IMR-90 (cell line): ENCODE data around the gene SNX7. TPM values are rescaled to one million over a fixed set of nuclear protein-coding genes. Genes with fewer than 3 reads are reported as not detected.

ENCODE experiments used
- ATAC-seq: fragments of 200-7000 bp; cut with Tn5 transposase; 2 replicates; pipeline ENCODE4 v1.9.1; 2020; ENCODE audit warnings: low read depth, mild to moderate bottlenecking, moderate library complexity
- BruUV-seq: library from RNA; stranded (reverse); fragments of 400-500 nt; replicated peaks from 2 replicates; lab custom pipeline; 2021; lab: Mats Ljungman, UMichigan
- CTCF ChIA-PET: fragments of 300-600 bp; formaldehyde crosslinking; extraction: SDS; loops from one replicate; lab custom pipeline; 2021; ENCODE audit warnings: antibody characterized with exemption; lab: Yijun Ruan, JAX
- POLR2A ChIA-PET: fragments of 300-600 bp; sonication (Branson Sonifier 250); formaldehyde crosslinking; loops from one replicate; lab custom pipeline; 2022; ENCODE audit warnings: antibody characterized with exemption; ENCODE audit not compliant: unreplicated experiment; lab: Charles Lee
- DNase-seq: peaks from one replicate; pipeline ENCODE4 v3.0.0; 2013
- H2AFZ ChIP-seq: replicated peaks from 2 replicates; pipeline ENCODE3; 2013; ENCODE audit warnings: low read length, mild to moderate bottlenecking; ENCODE audit not compliant: poor library complexity
- H2AK5ac ChIP-seq: 2 replicates; pipeline ENCODE4 v1.6.1; 2013; ENCODE audit warnings: low read depth, low read length, inconsistent platforms
- H2AK9ac ChIP-seq: replicated peaks from 2 replicates; pipeline ENCODE3; 2013; ENCODE audit warnings: mild to moderate bottlenecking, low read depth, low read length, moderate library complexity; ENCODE audit not compliant: poor library complexity
- H2BK120ac ChIP-seq: 2 replicates; pipeline ENCODE4 v1.6.1; 2013; ENCODE audit warnings: low read depth, low read length, inconsistent platforms
- H2BK15ac ChIP-seq: 3 replicates; pipeline ENCODE4 v1.6.1; 2013; ENCODE audit warnings: low read depth, low read length, inconsistent platforms
- H2BK20ac ChIP-seq: 2 replicates; pipeline ENCODE4 v1.6.1; 2013; ENCODE audit warnings: low read depth, mild to moderate bottlenecking, inconsistent platforms, low read length, moderate library complexity
- H2BK5ac ChIP-seq: 2 replicates; pipeline ENCODE4 v1.6.1; 2013; ENCODE audit warnings: mild to moderate bottlenecking, low read depth, low read length, inconsistent platforms; ENCODE audit not compliant: poor library complexity, severe bottlenecking
- H3K14ac ChIP-seq: replicated peaks from 2 replicates; pipeline ENCODE4 v1.6.1; 2013; ENCODE audit warnings: low read depth, low read length, inconsistent platforms
- H3K18ac ChIP-seq: 2 replicates; pipeline ENCODE4 v1.6.1; 2013; ENCODE audit warnings: low read depth, low read length, control low read depth
- H3K23ac ChIP-seq: 2 replicates; pipeline ENCODE4 v1.6.1; 2013; ENCODE audit warnings: low read depth, low read length, inconsistent platforms
- H3K27ac ChIP-seq: 2 replicates; pipeline ENCODE4 v1.5.1; 2013; ENCODE audit warnings: mild to moderate bottlenecking, control low read depth, low read length; ENCODE audit not compliant: insufficient read depth
- H3K27me3 ChIP-seq: 2 replicates; pipeline ENCODE4 v1.6.1; 2013; ENCODE audit warnings: low read length; ENCODE audit not compliant: control insufficient read depth, insufficient read depth
- H3K36me3 ChIP-seq: 2 replicates; pipeline ENCODE4 v1.6.1; 2013; ENCODE audit warnings: low read length, mixed read lengths; ENCODE audit not compliant: control insufficient read depth, insufficient read depth
- H3K4ac ChIP-seq: 2 replicates; pipeline ENCODE4 v1.6.1; 2013; ENCODE audit warnings: low read depth, low read length, inconsistent platforms
- H3K4me1 ChIP-seq: 2 replicates; pipeline ENCODE4 v1.6.1; 2013; ENCODE audit warnings: low read length, mixed read lengths; ENCODE audit not compliant: control insufficient read depth, insufficient read depth
- H3K4me2 ChIP-seq: 2 replicates; pipeline ENCODE4 v1.6.1; 2013; ENCODE audit warnings: low read depth, mild to moderate bottlenecking, control low read depth, low read length, moderate library complexity
- H3K4me3 ChIP-seq: 2 replicates; pipeline ENCODE4 v1.5.1; 2013; ENCODE audit warnings: low read depth, mild to moderate bottlenecking, control low read depth, low read length, moderate library complexity; ENCODE audit not compliant: insufficient read depth
- H3K56ac ChIP-seq: 2 replicates; pipeline ENCODE4 v1.6.1; 2013; ENCODE audit warnings: low read length, inconsistent platforms; ENCODE audit not compliant: insufficient read depth; ENCODE audit errors: extremely low read depth
- H3K79me1 ChIP-seq, 2 experiments: 2 replicates each; pipeline ENCODE4 v1.6.1; 2013; ENCODE audit warnings: low read length in 2 of 2, inconsistent platforms in 1 of 2, low read depth in 1 of 2
- H3K9ac ChIP-seq: 2 replicates; pipeline ENCODE4 v1.6.1; 2013; ENCODE audit warnings: low read depth, low read length, control low read depth
- H3K9me1 ChIP-seq: 2 replicates; pipeline ENCODE4 v1.6.1; 2013; ENCODE audit warnings: low read length, inconsistent platforms; ENCODE audit not compliant: insufficient read depth
- H3K9me3 ChIP-seq: 2 replicates; pipeline ENCODE4 v1.6.1; 2013; ENCODE audit warnings: low read length; ENCODE audit not compliant: control insufficient read depth, insufficient read depth
- H4K20me1 ChIP-seq: 2 replicates; pipeline ENCODE4 v1.6.1; 2013; ENCODE audit warnings: low read length, inconsistent platforms; ENCODE audit not compliant: insufficient read depth
- H4K5ac ChIP-seq: 2 replicates; pipeline ENCODE4 v1.6.1; 2013; ENCODE audit warnings: mild to moderate bottlenecking, low read depth, low read length, control low read depth
- H4K8ac ChIP-seq, 2 experiments: 2 replicates each; pipeline ENCODE4 v1.6.1; 2013; ENCODE audit warnings: low read depth in 2 of 2, low read length in 2 of 2, control low read depth in 1 of 2, inconsistent platforms in 1 of 2
- H4K91ac ChIP-seq: 2 replicates; pipeline ENCODE4 v1.6.1; 2013; ENCODE audit warnings: low read depth, low read length, inconsistent platforms; ENCODE audit not compliant: insufficient read depth
- BHLHE40 ChIP-seq: fragments of 150-350 bp; IDR thresholded peaks from 2 replicates; pipeline ENCODE4 v1.6.1; 2016; ENCODE audit warnings: mild to moderate bottlenecking, low read depth, low read length
- CEBPB ChIP-seq: IDR thresholded peaks from 2 replicates; pipeline ENCODE4 v1.6.1; 2012; ENCODE audit warnings: low read depth, low read length, improper control_type of control experiment
- CHD1 ChIP-seq: IDR thresholded peaks from 2 replicates; pipeline ENCODE4 v1.6.1; 2012; ENCODE audit warnings: low read depth, low read length, improper control_type of control experiment
- FOS ChIP-seq: fragments of 150-350 bp; IDR thresholded peaks from 2 replicates; pipeline ENCODE4 v1.6.1; 2016; ENCODE audit warnings: low read depth, low read length
- MAFK ChIP-seq: IDR thresholded peaks from 2 replicates; pipeline ENCODE4 v1.6.1; 2012; ENCODE audit warnings: low read depth, low read length, improper control_type of control experiment
- MAZ ChIP-seq: IDR thresholded peaks from 2 replicates; pipeline ENCODE4 v1.6.1; 2012; ENCODE audit warnings: low read depth, mild to moderate bottlenecking, low read length, improper control_type of control experiment, moderate library complexity, borderline replicate concordance
- MXI1 ChIP-seq: IDR thresholded peaks from 2 replicates; pipeline ENCODE4 v1.6.1; 2012; ENCODE audit warnings: low read depth, mild to moderate bottlenecking, low read length, moderate library complexity, borderline replicate concordance
- NFE2L2 ChIP-seq: fragments of 150-350 bp; IDR thresholded peaks from 2 replicates; pipeline ENCODE4 v1.6.1; 2016; ENCODE audit warnings: low read depth, mild to moderate bottlenecking, low read length
- POLR2A ChIP-seq: IDR thresholded peaks from 2 replicates; pipeline ENCODE4 v1.6.1; 2012; ENCODE audit warnings: mild to moderate bottlenecking, low read depth, low read length
- RAD21 ChIP-seq: IDR thresholded peaks from 2 replicates; pipeline ENCODE4 v1.6.1; 2012; ENCODE audit warnings: low read length, improper control_type of control experiment
- RCOR1 ChIP-seq: IDR thresholded peaks from 2 replicates; pipeline ENCODE4 v1.6.1; 2012; ENCODE audit warnings: mild to moderate bottlenecking, low read length, improper control_type of control experiment; ENCODE audit not compliant: insufficient replicate concordance
- RFX5 ChIP-seq: IDR thresholded peaks from 2 replicates; pipeline ENCODE4 v1.8.0; 2012; ENCODE audit warnings: low read depth, mild to moderate bottlenecking, low read length, moderate library complexity
- SMC3 ChIP-seq: fragments of 150-350 bp; IDR thresholded peaks from 2 replicates; pipeline ENCODE4 v1.6.1; 2016; ENCODE audit warnings: low read depth, mild to moderate bottlenecking, antibody characterized with exemption, low read length, moderate library complexity
- dilution Hi-C: fragments of 300-500 bp; cut with HindIII; formaldehyde crosslinking; loops from one replicate; pipeline ENCODE4 v1.14.3; 2018; ENCODE audit warnings: low sequenced_read_pairs; ENCODE audit not compliant: unreplicated experiment
- in situ Hi-C: fragments of 300-500 bp; cut with MboI; formaldehyde crosslinking; loops from 3 replicates; pipeline ENCODE4 v1.14.3; 2019; ENCODE audit warnings: low sequenced_read_pairs, inconsistent platforms, mixed read lengths
- intact Hi-C: fragments of 100-400 bp; cut with micrococcal nuclease; formaldehyde crosslinking; loops from 2 replicates; pipeline ENCODE4 v1.10.0; 2022
- polyA plus RNA-seq, 3 experiments: library from polyadenylated mRNA; depleted of rRNA; stranded (reverse); fragments of >200 nt; gene quantifications; 2 replicates each; pipeline ENCODE4 v1.2.3, GENCODE V29; 2012; ENCODE audit warnings: low replicate concordance in 1 of 3
- total RNA-seq: library from RNA; depleted of rRNA; stranded (reverse); fragments of >200 nt; gene quantifications from 2 replicates; pipeline ENCODE4 v1.2.3, GENCODE V29; 2012
- TF ChIP-seq, protein P1 (sequence below): fragments of 150-350 bp; IDR thresholded peaks from 2 replicates; pipeline ENCODE4 v1.6.1; 2017; ENCODE audit warnings: mild to moderate bottlenecking, antibody characterized with exemption, low read length, low read depth
- TF ChIP-seq, protein P2 (sequence below): fragments of 150-350 bp; IDR thresholded peaks from 2 replicates; pipeline ENCODE4 v1.6.1; 2016; ENCODE audit warnings: low read depth, mild to moderate bottlenecking, low read length, moderate library complexity, borderline replicate concordance
- TF ChIP-seq, protein P3 (sequence below): conservative IDR thresholded peaks from 2 replicates; pipeline ENCODE4 v1.5.1; 2012; ENCODE audit warnings: mild to moderate bottlenecking, low read depth, low read length, improper control_type of control experiment

SNX7 gene
- total and polyA plus RNA-seq, 2 of the 4 experiments (the other 2 are of a cell fraction), result 22.5 to 24.4 TPM

DNA sequence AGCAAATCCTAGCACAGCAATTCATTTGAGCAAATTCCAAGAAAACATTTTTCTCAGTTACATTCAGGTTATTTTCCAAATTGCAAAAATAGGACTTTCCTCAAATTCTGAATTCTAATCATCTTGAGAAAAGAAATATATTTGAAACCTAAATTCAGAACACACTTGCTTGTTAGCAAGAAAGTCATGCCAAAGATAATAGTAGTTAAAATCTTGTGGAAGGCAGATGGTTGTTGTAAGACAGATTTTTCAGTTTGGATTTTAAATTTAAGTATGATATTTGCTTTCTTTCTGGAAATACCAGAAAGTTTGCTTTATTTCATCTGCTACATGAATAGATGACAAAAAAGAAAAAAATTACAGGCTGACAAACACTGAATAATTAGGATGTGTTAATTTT lies 29.1 kb downstream of the SNX7 start:
- H2AFZ ChIP-seq, result no peak overlapping the region
- no TSS peak for BruUV-seq
- no peak overlapping the region for H2AK9ac ChIP-seq
- CTCF ChIA-PET, result no interaction called here
- H2AK5ac ChIP-seq, result no peak overlapping the region
- no peak overlapping the region for H3K4ac ChIP-seq
- no peak overlapping the region for H2BK15ac ChIP-seq
- TF ChIP-seq MAFK, result no peak
- TF ChIP-seq RCOR1, result no peak
- no peak for TF ChIP-seq POLR2A
- TF ChIP-seq MAZ, result no peak
- TF ChIP-seq, protein P1, sequence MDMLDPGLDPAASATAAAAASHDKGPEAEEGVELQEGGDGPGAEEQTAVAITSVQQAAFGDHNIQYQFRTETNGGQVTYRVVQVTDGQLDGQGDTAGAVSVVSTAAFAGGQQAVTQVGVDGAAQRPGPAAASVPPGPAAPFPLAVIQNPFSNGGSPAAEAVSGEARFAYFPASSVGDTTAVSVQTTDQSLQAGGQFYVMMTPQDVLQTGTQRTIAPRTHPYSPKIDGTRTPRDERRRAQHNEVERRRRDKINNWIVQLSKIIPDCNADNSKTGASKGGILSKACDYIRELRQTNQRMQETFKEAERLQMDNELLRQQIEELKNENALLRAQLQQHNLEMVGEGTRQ, result no peak
- TF ChIP-seq CHD1, result no peak
- TF ChIP-seq MXI1, result no peak
- no peak for TF ChIP-seq SMC3
- TF ChIP-seq FOS, result no peak
- TF ChIP-seq CEBPB, result no peak
- TF ChIP-seq, protein P2, sequence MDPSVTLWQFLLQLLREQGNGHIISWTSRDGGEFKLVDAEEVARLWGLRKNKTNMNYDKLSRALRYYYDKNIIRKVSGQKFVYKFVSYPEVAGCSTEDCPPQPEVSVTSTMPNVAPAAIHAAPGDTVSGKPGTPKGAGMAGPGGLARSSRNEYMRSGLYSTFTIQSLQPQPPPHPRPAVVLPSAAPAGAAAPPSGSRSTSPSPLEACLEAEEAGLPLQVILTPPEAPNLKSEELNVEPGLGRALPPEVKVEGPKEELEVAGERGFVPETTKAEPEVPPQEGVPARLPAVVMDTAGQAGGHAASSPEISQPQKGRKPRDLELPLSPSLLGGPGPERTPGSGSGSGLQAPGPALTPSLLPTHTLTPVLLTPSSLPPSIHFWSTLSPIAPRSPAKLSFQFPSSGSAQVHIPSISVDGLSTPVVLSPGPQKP, result no peak
- TF ChIP-seq NFE2L2, result no peak
- TF ChIP-seq RFX5, result no peak
- TF ChIP-seq, protein P3, sequence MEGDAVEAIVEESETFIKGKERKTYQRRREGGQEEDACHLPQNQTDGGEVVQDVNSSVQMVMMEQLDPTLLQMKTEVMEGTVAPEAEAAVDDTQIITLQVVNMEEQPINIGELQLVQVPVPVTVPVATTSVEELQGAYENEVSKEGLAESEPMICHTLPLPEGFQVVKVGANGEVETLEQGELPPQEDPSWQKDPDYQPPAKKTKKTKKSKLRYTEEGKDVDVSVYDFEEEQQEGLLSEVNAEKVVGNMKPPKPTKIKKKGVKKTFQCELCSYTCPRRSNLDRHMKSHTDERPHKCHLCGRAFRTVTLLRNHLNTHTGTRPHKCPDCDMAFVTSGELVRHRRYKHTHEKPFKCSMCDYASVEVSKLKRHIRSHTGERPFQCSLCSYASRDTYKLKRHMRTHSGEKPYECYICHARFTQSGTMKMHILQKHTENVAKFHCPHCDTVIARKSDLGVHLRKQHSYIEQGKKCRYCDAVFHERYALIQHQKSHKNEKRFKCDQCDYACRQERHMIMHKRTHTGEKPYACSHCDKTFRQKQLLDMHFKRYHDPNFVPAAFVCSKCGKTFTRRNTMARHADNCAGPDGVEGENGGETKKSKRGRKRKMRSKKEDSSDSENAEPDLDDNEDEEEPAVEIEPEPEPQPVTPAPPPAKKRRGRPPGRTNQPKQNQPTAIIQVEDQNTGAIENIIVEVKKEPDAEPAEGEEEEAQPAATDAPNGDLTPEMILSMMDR, result no peak
- no peak for TF ChIP-seq RAD21
- TF ChIP-seq BHLHE40, result no peak
- no peak overlapping the region for H3K4me2 ChIP-seq
- POLR2A ChIA-PET, result no interaction called here
- no peak overlapping the region for H2BK120ac ChIP-seq
- no peak overlapping the region for H3K14ac ChIP-seq
- intact Hi-C loops, result no loop called here
- H3K9me3 ChIP-seq, result no peaks in the 10 kb centered on the region
- no peak overlapping the region for H3K56ac ChIP-seq
- H3K4me1 ChIP-seq, result no peaks in the 10 kb centered on the region
- no peak for ATAC-seq
- H3K23ac ChIP-seq, result no peak overlapping the region
- H3K4me3 ChIP-seq, result no peak overlapping the region
- H3K9ac ChIP-seq, result no peak overlapping the region
- H3K18ac ChIP-seq, result no peak overlapping the region
- H4K20me1 ChIP-seq, result no peaks in the 10 kb centered on the region
- in situ Hi-C loops, result no loop called here
- H4K5ac ChIP-seq, result no peak overlapping the region
- no peak overlapping the region for H2BK20ac ChIP-seq
- no peak overlapping the region for H4K91ac ChIP-seq
- DNase-seq, result no peak
- no peaks in the 10 kb centered on the region for H3K27me3 ChIP-seq
- H4K8ac ChIP-seq, result no peak overlapping the region
- no peaks in the 10 kb centered on the region for H3K9me1 ChIP-seq
- peaks cover 2% of the 10 kb centered on the region; the same call in 1 of the 2 replicates for H3K36me3 ChIP-seq
- H3K27ac ChIP-seq, result no peak overlapping the region
- no peaks in the 10 kb centered on the region for H3K79me1 ChIP-seq
- no peak overlapping the region for H2BK5ac ChIP-seq
- dilution Hi-C loops, result no loop called here
